GM10847 (cell line): ENCODE data around the gene SRPRA.
A peak's percentile ranks its signal among the peaks of the same experiment; 100 is the strongest.

Experiments
- POLR2A ChIP-seq: IDR thresholded peaks from 2 replicates; pipeline ENCODE4 v1.6.1; 2011; ENCODE audit not compliant: insufficient read length; ENCODE audit errors: extremely low read depth

Gene SRPRA

DNA sequence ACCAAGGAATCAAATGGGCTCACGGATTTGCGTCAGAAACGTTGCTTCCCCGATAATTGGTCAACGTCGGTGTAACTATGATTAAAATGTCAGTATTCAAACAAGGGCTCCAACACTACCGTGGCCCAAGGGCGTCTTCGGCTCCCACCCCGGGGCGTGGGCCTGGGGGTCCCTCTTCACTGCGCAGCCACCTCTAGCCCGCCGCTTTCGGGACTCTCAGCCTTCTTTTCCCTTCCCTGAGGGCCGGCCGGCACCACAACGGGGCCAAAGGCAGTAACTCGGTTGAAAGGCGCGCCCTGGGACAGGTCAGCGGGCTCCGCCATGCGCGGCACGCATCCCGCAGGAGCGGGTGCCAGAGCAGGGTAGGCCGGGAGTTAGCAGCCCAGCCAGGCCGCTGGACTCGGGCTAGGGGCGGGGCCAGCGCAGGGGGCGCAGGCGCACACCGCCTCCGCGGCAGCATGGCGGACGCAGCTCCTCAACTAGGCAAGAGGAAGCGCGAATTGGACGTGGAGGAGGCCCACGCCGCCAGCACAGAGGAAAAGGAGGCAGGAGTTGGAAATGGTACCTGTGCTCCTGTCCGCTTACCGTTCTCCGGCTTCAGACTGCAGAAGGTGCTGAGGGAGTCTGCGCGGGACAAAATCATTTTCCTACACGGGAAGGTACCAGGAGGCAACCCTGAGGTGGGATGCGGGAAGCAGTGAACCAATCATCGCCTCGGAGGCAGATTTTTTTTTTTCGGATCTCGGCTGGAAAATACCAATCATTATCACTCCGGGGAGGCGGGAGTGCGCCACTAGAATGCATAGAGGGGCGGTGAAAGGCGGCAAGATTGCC, 35.1 kb upstream of the SRPRA start, which contains the start of gene DCPS:
Gene DCPS, plus strand, starts transcription at position 438 of the 834 bp plus-strand sequence. Its CDS starts 21 bp downstream, at position 459.
- peak; percentile 98 for TF ChIP-seq POLR2A

DNA sequence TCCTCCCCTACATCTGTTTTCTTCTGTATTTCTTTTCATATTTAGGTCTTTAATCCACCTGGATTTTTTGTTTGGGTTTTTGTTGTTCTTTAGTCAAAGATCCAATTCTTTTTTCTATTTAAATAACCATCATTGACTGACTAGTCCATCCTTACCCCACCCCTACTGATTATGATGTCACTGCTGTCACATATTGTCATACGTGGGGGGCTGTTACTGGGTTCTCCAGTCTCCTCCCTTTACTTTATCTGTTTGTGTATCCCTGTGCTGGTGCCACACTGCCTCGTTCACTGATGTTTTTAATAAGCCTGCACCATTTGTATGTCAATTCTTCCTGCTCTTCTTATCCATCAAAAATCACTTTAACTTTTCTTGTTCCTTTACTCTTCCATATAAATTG, 28.3 kb upstream of the SRPRA start:
- TF ChIP-seq POLR2A, result no peak

DNA sequence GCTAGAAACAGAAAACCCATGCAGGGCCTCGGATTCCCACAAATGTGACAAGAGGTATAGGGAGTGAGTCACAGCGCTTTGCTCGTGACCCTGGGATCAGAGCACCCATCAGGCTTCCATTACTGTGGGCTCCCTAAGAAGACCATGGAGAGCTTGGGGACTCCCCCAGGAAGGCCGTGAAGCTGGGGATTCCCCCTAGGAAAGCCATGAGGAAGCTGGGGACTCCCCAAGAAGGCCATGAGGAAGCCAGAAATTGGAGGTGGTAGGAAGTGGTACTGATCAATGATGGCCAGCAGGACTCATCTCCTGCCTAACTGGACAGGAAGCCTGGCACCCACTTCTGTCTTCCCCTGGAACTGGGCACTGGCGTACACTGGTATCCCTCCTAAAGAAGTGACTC, 25.0 kb upstream of the SRPRA start:
- TF ChIP-seq POLR2A, result no peak

DNA sequence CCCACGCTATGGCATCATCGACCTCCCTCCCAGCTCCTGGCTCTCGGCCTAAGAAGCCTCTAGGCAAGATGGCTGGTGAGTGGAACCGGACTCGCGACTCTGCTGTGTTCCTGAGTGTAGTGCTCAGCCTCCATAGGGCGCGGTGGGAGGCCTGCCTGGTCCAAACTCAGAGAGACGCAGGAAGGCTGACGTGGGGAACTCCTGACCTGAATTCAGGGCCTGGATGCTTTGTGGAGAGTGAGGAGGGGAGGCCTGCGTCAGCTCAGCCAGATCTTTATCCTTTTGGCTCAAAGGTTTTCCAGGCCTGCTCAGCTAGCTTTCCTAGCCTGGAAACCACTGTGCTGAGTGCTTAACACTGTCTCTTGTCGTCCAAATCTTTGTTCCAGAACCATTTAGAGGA, 22.2 kb upstream of the SRPRA start:
- no peak for TF ChIP-seq POLR2A

GRCh38 chr11:126288237-126288636, 19.5 kb upstream of the SRPRA start:
- TF ChIP-seq POLR2A, result no peak

- no peak for TF ChIP-seq POLR2A
Observed at GRCh38 chr11:126284829-126285228, 16.1 kb upstream of the SRPRA start.

DNA sequence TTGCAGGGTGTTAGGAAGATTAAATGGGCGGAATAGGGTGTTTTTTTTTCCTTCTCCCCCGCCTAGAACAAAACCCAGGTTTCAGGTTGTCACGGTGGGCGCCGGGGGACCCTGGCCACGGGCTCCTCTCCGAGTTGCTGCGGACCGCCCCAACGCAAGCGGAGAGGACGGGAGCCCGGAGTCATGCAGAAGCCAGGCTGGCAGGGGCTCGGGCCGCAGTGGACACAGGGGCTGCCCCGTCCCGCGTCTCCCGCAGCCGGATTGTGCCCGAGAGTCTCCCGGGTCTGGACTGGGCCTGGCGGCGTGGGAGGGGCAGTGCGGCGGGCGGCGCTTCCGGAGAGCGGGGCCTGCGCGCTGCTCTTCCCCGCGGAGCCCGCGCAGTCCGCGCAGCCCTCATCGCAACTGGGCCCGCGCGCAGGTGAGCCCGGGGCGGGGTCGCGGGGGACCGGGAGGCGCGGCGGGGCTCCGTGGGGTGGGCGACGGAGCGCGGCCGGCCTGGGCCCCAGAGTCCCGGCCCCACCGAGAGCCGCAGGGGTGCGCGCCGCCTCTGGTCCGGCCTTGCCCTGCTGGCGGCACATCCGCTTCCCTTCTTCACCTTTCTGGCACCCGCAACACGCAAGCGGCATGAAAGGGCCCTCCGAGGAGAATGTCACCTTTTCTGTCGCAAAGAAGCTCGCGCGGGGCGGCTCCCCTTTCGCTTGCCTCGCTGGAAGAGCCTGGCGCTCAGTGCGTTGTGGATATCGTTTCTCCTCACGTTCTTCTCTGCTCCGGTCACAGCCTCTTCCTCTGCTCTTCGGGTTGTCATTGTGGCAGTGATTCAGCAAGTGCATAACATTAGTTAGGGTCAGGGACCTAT, 14.3 kb upstream of the SRPRA start, which contains the start of gene TIRAP:
Gene TIRAP, plus strand, starts transcription at position 358 of the 856 bp plus-strand sequence. CDS start 7,802 bp downstream, outside the sequence.
- peak; percentile 50 for TF ChIP-seq POLR2A

GRCh38 chr11:126282361-126282735, 13.7 kb upstream of the SRPRA start:
- no peak for TF ChIP-seq POLR2A

GRCh38 chr11:126281666-126282175, 13.0 kb upstream of the SRPRA start:
- TF ChIP-seq POLR2A, result no peak

- no peak for TF ChIP-seq POLR2A
Observed at GRCh38 chr11:126281245-126281644, 12.6 kb upstream of the SRPRA start.

GRCh38 chr11:126280595-126280994, 11.9 kb upstream of the SRPRA start:
- no peak for TF ChIP-seq POLR2A

DNA sequence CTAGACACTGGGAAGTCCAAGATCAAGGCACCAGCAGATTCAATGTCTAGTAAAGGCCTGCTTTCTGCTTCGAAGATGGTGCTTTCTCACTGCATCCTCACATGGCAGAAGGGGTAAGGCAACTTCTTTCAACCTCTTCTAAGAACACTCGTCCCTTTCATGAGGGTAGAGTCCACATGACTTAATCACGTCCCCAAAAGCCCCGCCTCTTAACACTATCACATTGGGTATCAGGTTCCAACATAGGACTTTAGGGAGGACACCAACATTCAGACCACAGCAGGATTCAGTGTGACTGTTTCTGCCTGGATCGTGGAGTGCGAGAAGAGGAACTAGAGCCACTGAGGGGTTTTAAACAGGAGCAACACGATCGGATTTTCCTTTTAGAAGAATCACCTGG, 10.5 kb upstream of the SRPRA start:
- TF ChIP-seq POLR2A, result no peak

DNA sequence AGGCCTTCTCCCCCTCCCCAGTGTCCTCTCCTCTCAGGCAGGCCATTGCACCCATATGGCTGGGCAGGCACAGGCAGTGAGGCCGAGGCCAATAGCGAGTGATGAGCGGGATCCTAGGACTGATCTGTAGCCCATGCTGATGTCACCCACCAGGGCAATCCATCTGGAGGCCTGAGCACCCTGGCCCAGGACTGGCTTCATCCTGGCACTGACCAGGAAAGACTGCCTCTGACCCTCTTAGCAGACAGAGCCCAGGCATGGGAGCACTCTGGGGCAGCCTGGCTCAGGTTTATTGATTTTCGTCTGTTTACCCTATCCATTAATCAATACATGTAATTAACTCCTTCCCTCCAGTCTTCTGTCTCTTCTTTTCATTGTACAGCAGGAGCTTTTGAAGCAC, 9.1 kb upstream of the SRPRA start:
- TF ChIP-seq POLR2A, result no peak

- TF ChIP-seq POLR2A, result no peak
Observed at GRCh38 chr11:126277322-126277721, 8.6 kb upstream of the SRPRA start.

DNA sequence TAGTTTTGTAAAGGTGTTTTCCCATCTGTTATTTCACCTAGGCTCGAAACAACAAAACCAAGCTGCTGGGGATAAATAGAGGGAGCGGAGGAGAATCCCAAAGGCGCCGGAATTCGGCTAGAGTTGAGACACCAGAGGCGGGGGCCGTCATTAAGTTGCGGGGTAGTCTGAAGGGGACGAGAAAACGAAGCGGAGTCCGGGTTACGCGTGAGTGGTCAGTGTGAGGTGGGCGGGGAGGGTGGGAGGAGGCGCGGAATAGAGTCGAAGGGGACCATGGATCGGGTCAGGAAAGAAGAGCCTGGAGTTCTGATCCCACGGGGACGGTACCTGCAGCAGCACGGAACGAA, 361 bp downstream of the SRPRA start:
- no peak for TF ChIP-seq POLR2A

DNA sequence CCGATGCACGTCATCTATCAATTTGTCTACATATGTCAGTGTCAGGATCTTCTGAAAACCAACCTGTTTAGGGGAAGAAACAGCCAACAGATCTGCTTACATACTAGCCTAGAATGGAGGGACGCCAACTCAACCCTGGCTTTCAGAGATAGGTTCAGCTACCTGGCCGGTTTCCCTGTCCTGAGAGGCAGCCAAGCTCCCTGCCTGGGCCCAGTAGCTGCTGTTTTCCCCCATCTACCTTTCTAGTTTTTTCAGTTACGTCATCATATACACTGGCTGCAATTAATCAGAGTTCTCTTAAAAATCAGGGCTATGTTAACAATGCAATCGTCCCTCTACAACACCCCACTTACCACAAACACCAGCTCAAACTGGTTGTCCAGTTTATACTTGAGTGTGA, 1.0 kb downstream of the SRPRA start:
- no peak for TF ChIP-seq POLR2A
